Parathyroid adenoma (tissue), 2 donors: ENCODE measurements around the gene MTMR6.

Experiments
- H2AFZ ChIP-seq: fragments of 300-600 bp; sonication (generic); one replicate; pipeline ENCODE4 v1.7.0; 2017; ENCODE audit warnings: antibody characterized with exemption, mild to moderate bottlenecking
- H3K27ac ChIP-seq: fragments of 300-600 bp; sonication (generic); one replicate; pipeline ENCODE4 v1.7.0; 2017
- H3K27me3 ChIP-seq: fragments of 300-600 bp; sonication (generic); one replicate; pipeline ENCODE4 v1.7.0; 2017; ENCODE audit warnings: low read length; ENCODE audit not compliant: control insufficient read depth, insufficient read depth
- H3K36me3 ChIP-seq: fragments of 300-600 bp; sonication (generic); one replicate; pipeline ENCODE4 v1.7.0; 2017; ENCODE audit warnings: low read length; ENCODE audit not compliant: control insufficient read depth, insufficient read depth
- H3K4me1 ChIP-seq: fragments of 300-600 bp; sonication (generic); one replicate; pipeline ENCODE4 v1.7.0; 2017; ENCODE audit warnings: control low read depth
- H3K4me2 ChIP-seq: fragments of 300-600 bp; sonication (generic); one replicate; pipeline ENCODE4 v1.7.0; 2017; ENCODE audit warnings: low read length
- H3K4me3 ChIP-seq: fragments of 300-600 bp; sonication (generic); one replicate; pipeline ENCODE4 v1.7.0; 2017; ENCODE audit warnings: low read depth, low read length
- H3K79me2 ChIP-seq: fragments of 300-600 bp; sonication (generic); one replicate; pipeline ENCODE4 v1.7.0; 2017; ENCODE audit warnings: control low read depth
- H3K9ac ChIP-seq: fragments of 300-600 bp; sonication (generic); one replicate; pipeline ENCODE4 v1.7.0; 2017; ENCODE audit warnings: mild to moderate bottlenecking
- H3K9me3 ChIP-seq: fragments of 300-600 bp; sonication (generic); one replicate; pipeline ENCODE4 v1.7.0; 2017; ENCODE audit warnings: low read length; ENCODE audit not compliant: control insufficient read depth
- TF ChIP-seq, protein P1 (sequence below): fragments of 300-600 bp; sonication (generic); IDR thresholded peaks from one replicate; pipeline ENCODE4 v1.7.0; 2017; ENCODE audit warnings: antibody characterized with exemption, mild to moderate bottlenecking
- donor health status: primary hyperparathyroidism.

Gene MTMR6

DNA sequence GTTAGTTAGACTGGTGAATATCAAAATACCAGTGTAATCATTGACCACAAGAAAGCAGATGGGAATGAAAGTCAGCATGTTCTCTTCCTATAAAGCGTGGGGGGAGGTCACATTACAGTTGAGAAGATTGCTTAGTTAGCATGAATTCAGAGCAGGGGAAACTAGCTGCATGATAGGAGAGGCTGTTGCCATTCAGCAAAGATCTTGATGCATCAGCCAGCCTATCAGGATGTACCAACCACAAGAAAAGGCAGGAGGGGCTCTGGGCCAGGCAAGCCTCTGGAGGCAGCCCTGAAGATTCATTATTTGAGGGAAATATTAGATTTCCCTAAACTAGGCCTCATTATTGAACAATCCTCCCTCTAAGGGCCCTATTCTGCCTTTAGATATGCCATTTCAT is 5.0 kb upstream of the MTMR6 start:
- peak overlapping the region; percentile 80 for H3K27ac ChIP-seq
- no peak overlapping the region for H3K4me3 ChIP-seq
- no peaks in the 10 kb centered on the region for H3K79me2 ChIP-seq
- no peaks in the 10 kb centered on the region for H3K27me3 ChIP-seq
- H3K36me3 ChIP-seq = no peaks in the 10 kb centered on the region
- peak overlapping the region; percentile 63 for H2AFZ ChIP-seq
- peaks cover 8% of the 10 kb centered on the region for H3K4me1 ChIP-seq
- H3K9ac ChIP-seq = no peak overlapping the region
- H3K4me2 ChIP-seq = peak overlapping the region; percentile 18
- H3K9me3 ChIP-seq = no peaks in the 10 kb centered on the region
- TF ChIP-seq, protein P1, sequence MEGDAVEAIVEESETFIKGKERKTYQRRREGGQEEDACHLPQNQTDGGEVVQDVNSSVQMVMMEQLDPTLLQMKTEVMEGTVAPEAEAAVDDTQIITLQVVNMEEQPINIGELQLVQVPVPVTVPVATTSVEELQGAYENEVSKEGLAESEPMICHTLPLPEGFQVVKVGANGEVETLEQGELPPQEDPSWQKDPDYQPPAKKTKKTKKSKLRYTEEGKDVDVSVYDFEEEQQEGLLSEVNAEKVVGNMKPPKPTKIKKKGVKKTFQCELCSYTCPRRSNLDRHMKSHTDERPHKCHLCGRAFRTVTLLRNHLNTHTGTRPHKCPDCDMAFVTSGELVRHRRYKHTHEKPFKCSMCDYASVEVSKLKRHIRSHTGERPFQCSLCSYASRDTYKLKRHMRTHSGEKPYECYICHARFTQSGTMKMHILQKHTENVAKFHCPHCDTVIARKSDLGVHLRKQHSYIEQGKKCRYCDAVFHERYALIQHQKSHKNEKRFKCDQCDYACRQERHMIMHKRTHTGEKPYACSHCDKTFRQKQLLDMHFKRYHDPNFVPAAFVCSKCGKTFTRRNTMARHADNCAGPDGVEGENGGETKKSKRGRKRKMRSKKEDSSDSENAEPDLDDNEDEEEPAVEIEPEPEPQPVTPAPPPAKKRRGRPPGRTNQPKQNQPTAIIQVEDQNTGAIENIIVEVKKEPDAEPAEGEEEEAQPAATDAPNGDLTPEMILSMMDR = no peak

DNA sequence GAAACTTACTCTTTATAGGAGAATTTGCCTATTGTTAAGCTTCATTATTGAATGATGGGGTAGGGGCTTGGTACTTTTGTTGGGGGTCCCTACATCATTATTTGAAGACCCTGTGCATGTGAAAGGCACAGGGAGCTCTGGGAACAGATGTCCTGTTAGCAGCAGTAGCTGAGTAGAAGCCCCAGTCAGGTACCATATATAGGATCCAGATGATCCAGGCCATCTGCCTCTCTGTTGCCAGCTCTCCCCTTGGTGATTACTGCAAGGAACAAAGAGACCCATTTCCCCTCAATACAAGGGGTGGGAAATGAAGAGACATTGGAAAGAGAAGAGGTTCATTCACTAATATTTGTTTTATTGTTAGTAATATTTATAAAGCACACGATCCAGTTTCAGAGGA is 4.4 kb upstream of the MTMR6 start:
- Histone ChIP-seq H3K9ac (no peak overlapping the region), H3K27me3 (no peaks in the 10 kb centered on the region), H3K4me2 (no peak overlapping the region), H3K4me3 (no peak overlapping the region), H3K9me3 (no peaks in the 10 kb centered on the region), H2AFZ (peak overlapping the region; percentile 63), H3K36me3 (no peaks in the 10 kb centered on the region), H3K27ac (peak overlapping the region; percentile 80), H3K79me2 (peaks cover 2% of the 10 kb centered on the region), H3K4me1 (peaks cover 8% of the 10 kb centered on the region)
- TF ChIP-seq, protein P1 = no peak

DNA sequence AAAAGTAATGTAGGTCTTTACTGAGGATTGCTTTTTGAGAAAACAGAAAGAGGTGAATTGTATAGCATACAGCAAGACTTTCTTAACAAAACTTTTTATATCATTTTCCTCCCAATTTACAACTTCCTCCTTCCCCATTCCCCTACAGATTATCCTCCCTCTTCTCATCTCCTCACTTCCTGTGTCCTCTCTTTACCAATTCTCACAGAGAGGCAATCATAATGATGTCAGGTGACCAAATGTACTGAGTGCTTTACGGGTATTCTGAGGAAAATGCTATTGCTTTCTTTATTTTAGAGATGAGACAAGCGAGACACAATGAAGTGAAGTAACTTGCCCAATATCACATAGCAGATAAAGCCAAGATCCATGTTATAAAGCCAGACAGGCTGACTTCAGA is 1.7 kb upstream of the MTMR6 start:
- no peaks in the 10 kb centered on the region for H3K9me3 ChIP-seq
- no peak overlapping the region for H3K4me3 ChIP-seq
- TF ChIP-seq, protein P1 = no peak
- no peaks in the 10 kb centered on the region for H3K27me3 ChIP-seq
- no peak overlapping the region for H3K9ac ChIP-seq
- no peak overlapping the region for H3K27ac ChIP-seq
- peak overlapping the region; percentile 33 for H2AFZ ChIP-seq
- H3K79me2 ChIP-seq = peaks cover 6% of the 10 kb centered on the region
- no peaks in the 10 kb centered on the region for H3K36me3 ChIP-seq
- H3K4me2 ChIP-seq = no peak overlapping the region
- peaks cover 11% of the 10 kb centered on the region for H3K4me1 ChIP-seq

DNA sequence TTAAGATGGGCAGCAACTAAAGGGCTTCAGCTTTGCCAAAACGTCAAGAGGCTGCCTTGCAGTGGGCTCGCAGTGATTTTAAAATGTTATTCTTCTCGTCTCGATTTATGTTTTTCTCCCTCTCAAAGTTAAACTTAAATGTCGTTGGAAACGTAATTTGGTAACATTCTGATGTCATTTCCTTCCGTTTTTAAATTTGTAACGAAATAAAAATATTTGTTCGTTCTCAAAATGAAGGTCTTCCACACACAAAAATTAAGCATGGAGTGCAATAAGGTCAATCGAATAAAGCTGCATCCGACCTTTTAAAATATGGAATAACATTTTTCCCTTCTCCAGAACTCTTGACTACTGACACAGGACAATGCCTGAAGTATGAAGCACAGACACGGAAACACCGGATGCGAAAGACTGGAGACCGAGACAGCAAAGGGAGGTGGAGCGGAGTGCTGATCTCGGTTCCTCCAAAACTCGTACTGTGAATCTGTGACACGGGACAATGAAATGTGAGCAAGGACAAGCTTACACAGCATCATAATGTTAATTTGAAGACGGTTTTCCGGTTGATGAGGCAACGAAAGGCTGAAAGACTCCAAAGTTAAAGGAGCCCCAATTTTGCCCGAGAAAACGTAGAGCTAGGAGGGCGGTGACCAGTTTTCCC is 850 bp downstream of the MTMR6 start:
- TF ChIP-seq, protein P1 = no peak
- peaks cover 2% of the 10 kb centered on the region for H3K4me1 ChIP-seq
- H2AFZ ChIP-seq = peak overlapping the region; percentile 85
- H3K4me2 ChIP-seq = peak overlapping the region; percentile 88
- H3K36me3 ChIP-seq = no peaks in the 10 kb centered on the region
- peak overlapping the region; percentile 46 for H3K9ac ChIP-seq
- H3K9me3 ChIP-seq = no peaks in the 10 kb centered on the region
- peaks cover 8% of the 10 kb centered on the region for H3K79me2 ChIP-seq
- H3K27me3 ChIP-seq = no peaks in the 10 kb centered on the region
- peak overlapping the region; percentile 64 for H3K27ac ChIP-seq
- H3K4me3 ChIP-seq = peak overlapping the region; percentile 90

DNA sequence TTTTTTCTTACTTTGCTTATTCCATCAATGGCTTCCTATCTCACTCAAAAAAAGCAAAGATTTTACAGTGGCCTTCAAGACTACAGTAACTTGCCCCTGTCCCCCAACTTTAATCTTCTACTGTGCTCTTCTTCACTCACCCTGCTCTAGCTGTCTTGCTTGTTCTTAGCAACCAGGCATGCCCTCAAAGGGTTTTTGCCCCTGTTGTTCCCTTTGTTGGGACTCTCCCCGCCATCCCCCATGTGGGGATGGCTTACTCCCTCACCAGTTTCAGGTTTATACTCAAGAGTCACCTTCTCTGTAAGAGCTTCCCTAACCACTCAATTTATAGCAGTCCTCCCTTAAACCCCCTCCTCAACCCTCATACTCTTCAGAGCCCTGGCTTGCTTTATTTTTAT is 5.4 kb downstream of the MTMR6 start:
- no peaks in the 10 kb centered on the region for H3K36me3 ChIP-seq
- no peak overlapping the region for H2AFZ ChIP-seq
- H3K4me1 ChIP-seq = peaks cover 2% of the 10 kb centered on the region
- H3K9me3 ChIP-seq = no peaks in the 10 kb centered on the region
- TF ChIP-seq, protein P1 = no peak
- peaks cover 7% of the 10 kb centered on the region for H3K79me2 ChIP-seq
- no peaks in the 10 kb centered on the region for H3K27me3 ChIP-seq
- H3K9ac ChIP-seq = no peak overlapping the region
- H3K4me3 ChIP-seq = no peak overlapping the region
- no peak overlapping the region for H3K27ac ChIP-seq
- no peak overlapping the region for H3K4me2 ChIP-seq
